ENCODE measurements around the gene GCK. TPM values are rescaled to one million over a fixed set of nuclear protein-coding genes. Genes with fewer than 3 reads are reported as not detected.

GCK gene
- total and polyA plus RNA-seq, 4 donors, result 0.09 to 12.7 (median 0.44) TPM

GRCh38 chr7:44228571-44229350 is 39.5 kb upstream of the GCK start:
- no peaks in the 10 kb centered on the region for H3K4me1 ChIP-seq (ENCODE audit: control insufficient read depth in 4 of 4, insufficient read depth in 4 of 4, low read length in 3 of 4)
- 94% methylated on average over 29 of the region's 29 CpGs for WGBS
- TF ChIP-seq REST (IDR thresholded peaks at IDR 0.05) (no peak), RAD21 (IDR thresholded peaks at IDR 0.05) (no peak), ATF3 (IDR thresholded peaks at IDR 0.05) (no peak), HNF4A (conservative IDR thresholded peaks at IDR 0.05) (no peak), RXRA (IDR thresholded peaks at IDR 0.05) (no peak), HNF4G (IDR thresholded peaks at IDR 0.05) (no peak), YY1 (IDR thresholded peaks at IDR 0.05) (no peak), NR2F2 (IDR thresholded peaks at IDR 0.05) (no peak), FOXA1 (IDR thresholded peaks at IDR 0.05) (no peak), EGR1 (IDR thresholded peaks at IDR 0.05; ENCODE audit: low read depth in 2 of 2) (no peak), CTCF (IDR thresholded peaks at IDR 0.05; ENCODE audit: low read depth, low read length, missing input control) (no peak), GABPA (IDR thresholded peaks at IDR 0.05 in 1 of 2, conservative IDR thresholded peaks at IDR 0.05 in 1 of 2) (no peak), FOXA2 (IDR thresholded peaks at IDR 0.05) (no peak), MAX (IDR thresholded peaks at IDR 0.05) (no peak), ZBTB33 (IDR thresholded peaks at IDR 0.05) (no peak), JUND (IDR thresholded peaks at IDR 0.05) (no peak), TAF1 (conservative IDR thresholded peaks at IDR 0.05) (no peak), SP1 (IDR thresholded peaks at IDR 0.05) (no peak)

More at GRCh38 chr7:44228571-44229350, 39.5 kb upstream of the GCK start:
- no peak overlapping the region for H3K4me3 ChIP-seq (ENCODE audit: low read depth in 1 of 3, low read length in 3 of 3)
- H3K27ac ChIP-seq (ENCODE audit: low read depth in 1 of 2, low read length in 2 of 2), result no peak overlapping the region
- H3K27me3 ChIP-seq (ENCODE audit: control insufficient read depth in 4 of 4, insufficient read depth in 4 of 4, low read length in 3 of 4), result no peaks in the 10 kb centered on the region
- H3K9ac ChIP-seq (ENCODE audit: low read depth in 1 of 2, low read length in 2 of 2), result no peak overlapping the region
- no peak for DNase-seq (ENCODE audit: low spot score)
- H3K9me3 ChIP-seq (ENCODE audit: control insufficient read depth in 4 of 4, low read length in 3 of 4), result no peaks in the 10 kb centered on the region
- H3K36me3 ChIP-seq (ENCODE audit: control insufficient read depth in 4 of 4, insufficient read depth in 3 of 4, low read depth in 1 of 4, low read length in 3 of 4), result no peaks in the 10 kb centered on the region
